Right lung (tissue), 5 donors: ENCODE measurements around the gene DLG5. TPM values are rescaled to one million over a fixed set of nuclear protein-coding genes. Genes with fewer than 3 reads are reported as not detected.
A peak's percentile ranks its signal among the peaks of the same experiment; 100 is the strongest.

ENCODE experiments used
- DNase-seq, 2 donors: peaks; one replicate each; pipeline ENCODE4 v3.0.0-alpha.2; 2013
- polyA plus RNA-seq, 5 donors: library from polyadenylated mRNA; unstranded; fragments of 120-200 nt; gene quantifications; one replicate each; pipeline versions ENCODE4 v1.2.1 to v1.2.3, GENCODE V29; 2013; ENCODE audit warnings: inconsistent platforms in 1 of 5, low replicate concordance in 1 of 5; ENCODE audit not compliant: insufficient read length in 5 of 5, insufficient read depth in 1 of 5

Gene DLG5
- polyA plus RNA-seq, 5 donors: 37.5 to 53.2 (median 44.3) TPM

DNA sequence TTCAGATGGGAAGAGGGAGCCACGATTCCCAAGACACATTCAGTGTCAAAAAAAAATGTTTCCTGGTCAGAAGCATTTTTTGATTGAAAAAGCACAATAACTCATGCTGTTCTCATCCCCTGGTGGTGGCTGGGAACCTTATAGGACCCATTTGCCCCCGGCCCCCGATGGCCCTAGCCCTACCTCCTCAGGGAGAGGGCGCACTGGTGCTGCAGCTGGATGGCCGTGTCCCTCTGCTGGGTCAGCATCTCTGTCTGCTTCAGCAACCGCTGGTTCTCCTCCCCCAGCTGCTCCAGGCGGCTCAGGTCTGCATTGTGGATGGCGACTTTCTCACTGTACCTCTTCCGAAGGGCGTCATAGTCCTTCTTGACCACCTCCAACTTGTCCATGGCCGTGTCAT is 83.3 kb downstream of the DLG5 start:
- no peak for DNase-seq

DNA sequence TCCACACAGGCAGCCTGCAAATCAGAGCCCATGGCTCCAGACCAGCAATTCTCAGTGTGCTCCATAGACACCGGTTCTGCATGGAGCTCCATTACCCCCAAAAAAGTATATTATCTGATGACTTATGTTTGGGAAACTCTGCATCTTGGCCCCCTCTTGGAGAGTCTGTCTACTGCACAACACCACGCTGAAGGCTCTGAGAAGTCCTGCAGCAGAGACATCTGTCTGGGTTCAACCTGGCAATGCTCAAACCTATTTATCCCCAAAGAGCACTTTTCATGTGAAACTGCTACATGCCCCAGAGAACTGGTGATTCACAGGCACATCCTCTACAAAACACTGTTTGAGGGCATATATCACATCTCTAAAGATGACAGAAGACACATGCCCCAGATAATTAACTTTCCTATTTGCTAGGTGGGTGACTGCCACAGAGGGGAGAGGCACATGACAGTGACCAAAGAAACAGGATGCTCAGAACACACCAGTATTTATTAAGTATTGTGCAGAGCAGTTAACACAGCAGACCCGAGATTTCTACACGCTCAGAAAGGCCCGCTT is 83.8 kb downstream of the DLG5 start:
- no peak for DNase-seq

DNA sequence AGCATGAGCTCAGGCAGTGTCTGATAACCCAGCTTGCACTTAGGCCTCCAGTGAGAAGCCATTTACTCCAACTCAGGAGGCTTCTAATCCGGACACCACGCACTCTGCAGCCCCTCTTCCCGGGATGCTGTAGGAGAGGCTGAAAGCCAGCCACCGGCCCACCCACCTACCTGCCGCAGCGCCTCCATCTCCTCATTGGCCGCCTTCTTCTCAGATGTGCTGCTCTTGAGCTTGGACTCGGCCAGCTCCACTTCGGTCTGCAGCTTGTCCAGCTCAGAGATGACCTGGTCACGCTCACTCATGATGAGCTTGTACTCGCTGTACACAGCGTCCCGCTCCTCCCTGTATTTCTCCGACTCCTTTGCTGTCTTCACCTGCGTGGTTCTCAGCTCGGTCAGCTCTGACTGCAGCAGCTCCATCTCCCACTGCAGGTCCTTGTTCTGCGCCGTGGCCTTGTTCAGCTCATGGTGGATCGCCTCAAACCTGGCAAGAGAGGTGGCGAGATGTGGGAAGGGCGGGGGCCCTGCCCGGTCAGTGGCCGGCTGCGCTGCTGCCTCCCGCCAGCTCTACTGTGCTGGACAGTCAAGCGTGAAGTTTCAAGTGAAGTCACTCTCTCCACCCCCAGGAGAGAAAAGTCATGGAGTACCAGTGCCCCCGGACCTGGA is 84.7 kb downstream of the DLG5 start:
- no peak for DNase-seq

DNA sequence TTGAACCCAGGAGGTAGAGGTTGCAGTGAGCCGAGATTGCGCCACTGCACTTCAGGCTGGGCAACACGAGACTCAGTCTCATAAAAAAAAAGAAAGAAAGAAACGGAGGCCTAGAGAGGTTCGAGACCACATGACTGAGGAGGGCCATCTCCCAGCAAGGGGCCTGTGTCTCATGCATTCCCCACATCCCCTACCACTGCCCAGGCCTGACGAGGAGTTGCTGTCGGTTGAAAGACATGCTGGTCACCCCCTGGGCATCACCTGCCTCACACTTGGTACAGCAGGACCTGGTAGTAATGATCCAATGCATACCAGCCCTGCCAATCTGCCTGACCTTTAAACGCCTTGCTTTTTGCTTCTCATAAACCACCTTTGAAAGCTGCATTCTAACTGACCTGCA is 85.9 kb downstream of the DLG5 start:
- DNase-seq: no peak

DNA sequence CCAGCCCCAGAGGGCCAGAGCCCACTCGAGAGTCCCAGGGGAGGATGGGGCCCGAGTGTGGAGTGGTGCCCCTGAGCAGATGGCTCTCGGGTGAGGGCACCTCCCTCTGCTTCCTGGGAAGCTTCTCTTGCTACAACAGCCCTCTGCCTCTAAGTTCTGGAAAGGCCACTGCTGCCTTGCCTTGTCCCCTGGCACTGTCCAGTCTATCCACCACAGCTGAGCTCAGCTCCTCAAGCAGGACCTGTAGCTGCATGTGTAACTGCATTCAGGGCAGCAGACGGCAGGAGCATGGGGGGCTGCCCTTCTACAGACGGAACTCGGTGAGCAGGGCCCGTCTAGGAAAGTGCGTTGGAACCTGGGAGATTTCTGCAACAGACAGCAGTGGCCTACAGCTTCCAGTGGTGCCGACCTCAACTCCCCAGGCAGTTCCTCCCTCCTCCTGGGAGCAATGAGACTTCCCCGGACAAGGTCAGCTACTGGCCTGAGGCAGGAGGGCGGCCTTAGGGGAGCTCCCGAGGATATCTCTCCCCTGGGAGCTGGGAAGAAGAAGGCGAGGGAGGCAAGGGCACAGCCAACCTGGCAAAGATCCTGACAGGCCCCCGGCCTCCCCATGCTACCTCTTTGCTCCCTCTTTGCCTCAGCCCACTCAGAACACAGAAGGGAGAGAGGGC is 88.5 kb downstream of the DLG5 start:
- no peak for DNase-seq

DNA sequence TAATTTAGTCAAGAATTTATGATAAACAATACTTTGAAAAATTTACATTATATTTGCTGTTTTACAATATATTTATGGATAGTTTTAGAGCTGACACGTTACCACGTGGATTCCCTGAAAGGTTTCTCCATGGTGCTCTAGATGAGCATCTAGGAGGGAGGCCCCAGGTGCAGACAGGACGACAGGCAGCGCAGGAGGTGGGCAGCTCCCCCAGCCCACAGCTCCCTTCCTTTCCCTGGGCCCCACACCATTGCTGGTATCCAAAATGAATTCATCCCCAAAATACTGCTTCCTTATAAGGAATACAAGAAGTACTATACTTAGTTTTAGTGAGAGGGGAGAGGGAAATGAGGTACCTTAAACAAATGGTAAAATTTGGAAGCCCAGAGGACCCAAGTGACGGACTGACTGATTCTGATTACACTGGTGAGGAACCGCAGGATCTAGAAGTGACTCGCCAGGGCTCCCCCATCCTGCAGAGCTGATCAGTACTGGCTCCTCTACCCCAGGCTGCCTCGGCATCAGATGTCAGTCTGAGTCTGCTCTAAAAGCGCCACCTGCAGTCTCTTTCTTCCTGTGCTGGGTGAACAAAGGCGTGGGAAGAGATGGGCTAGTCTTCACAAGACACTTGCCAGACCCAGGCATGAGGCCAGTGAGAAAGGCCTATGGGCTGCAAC is 89.2 kb downstream of the DLG5 start:
- no peak for DNase-seq

DNA sequence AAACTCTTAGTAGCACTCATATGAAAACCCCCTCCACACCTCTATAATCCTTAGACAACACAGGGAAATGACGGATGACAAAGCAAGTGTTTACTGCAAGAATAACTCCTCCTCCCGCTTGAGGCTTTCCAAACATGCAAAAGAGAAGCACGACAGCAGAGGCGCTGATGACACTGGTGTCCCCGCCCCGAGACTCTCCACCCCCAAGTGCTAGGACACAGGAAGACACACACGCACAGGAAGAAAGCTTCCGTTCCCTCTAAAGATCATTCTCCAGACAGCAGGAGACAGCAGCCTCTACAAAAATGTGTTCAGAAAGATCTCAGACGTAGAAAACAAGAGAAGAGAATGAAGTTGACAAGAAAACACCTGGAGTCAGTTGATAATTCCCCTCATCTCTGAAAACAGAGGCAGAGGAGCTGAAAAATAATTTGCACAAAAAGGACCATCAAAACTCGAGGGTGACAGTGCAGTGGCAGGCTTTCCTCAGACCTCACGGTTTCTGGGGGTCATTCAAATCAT is 90.2 kb downstream of the DLG5 start:
- peak; percentile 20 to 36 for DNase-seq

DNA sequence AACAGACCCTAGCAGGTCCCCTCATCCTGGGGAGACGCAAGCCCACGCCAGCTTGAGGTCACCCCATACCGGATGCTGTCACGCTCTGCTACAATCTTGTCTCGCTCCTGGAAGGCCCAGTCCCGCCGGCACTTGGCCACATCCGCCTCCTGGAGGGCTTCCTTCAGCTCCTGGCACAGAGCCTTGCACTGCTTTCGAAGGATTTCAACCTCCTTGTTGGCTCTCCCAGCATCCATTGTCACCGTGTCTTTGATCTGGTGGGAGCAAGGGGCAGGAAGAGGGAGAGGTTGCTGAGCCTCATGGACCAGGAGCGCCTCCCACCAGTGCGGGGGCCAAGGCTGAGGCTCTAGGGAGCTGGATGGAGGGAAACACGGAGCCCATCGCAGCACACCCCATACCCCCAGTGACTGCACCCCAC is 90.9 kb downstream of the DLG5 start:
- peak; percentile 17 to 31 for DNase-seq

DNA sequence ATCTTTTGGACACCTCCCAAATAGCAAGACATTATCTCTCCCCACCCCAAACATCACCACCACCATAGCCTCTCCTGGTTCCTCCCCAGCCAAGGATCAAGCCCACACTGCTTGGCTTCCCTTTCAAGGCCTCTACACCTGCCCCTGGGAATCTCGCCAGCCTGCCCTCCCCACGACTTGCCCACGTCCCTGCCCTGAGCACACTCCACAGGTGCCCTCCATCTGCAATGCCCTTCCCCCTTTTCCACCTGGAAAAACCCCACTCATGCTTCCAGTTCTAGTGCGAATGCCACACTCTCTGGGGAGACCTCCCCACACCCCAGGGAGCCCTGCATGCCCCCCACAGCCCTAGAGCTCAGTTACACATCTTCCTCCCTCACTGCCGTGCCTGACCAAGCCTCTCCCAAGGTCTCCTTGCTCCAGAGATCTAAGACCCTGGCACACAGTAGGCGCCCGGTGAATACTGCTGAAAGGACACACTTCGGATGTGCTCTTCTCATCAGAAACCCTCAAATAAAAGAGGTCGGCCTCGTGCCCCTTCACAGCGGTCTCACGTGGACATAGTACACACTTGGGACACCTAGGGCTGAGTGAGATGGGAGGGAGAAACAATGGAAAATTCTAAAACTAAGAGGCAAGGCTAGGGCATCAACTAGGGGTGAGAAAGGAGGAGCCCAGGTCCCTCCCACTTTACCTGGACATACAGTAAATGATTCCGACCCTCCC is 91.4 kb downstream of the DLG5 start:
- no peak for DNase-seq

DNA sequence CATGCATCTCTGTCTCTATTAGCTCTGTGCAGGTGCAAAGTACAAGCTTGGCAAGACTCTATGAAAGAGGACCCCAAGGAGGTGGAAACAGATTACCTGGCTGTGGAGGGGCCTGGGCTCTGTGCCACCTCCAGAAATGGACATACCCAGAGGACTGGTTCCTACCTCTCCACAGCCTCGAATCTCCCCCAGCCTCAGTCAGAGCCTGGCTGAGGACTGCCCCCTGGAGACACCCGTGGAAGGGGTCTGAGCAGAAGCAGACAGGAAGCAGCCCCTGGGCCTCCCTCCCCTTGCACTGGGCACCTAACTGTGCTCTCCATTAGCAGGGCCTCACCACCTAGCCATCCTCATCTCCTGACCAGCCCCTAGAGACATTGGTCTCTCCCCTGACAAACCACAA is 92.0 kb downstream of the DLG5 start:
- no peak for DNase-seq

DNA sequence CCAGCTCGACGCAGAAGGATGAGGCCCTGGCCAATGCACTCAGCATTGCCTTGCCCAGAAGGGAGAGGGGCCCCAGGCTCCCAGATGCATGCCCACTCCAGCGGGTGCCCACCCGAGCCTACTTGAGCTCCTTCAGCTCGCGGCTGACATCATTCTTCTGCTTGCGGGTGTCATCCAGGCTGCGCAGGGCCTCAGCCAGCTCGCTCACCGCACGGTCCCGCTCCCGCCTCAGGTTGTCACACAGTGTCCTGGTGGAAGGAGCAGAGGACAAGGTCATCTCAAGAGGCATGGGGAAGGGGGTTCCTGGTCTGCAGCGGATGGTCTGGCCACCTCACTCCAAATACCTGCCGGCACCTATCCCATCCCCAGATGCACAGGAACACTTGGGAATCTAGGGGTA is 92.8 kb downstream of the DLG5 start:
- no peak for DNase-seq

DNA sequence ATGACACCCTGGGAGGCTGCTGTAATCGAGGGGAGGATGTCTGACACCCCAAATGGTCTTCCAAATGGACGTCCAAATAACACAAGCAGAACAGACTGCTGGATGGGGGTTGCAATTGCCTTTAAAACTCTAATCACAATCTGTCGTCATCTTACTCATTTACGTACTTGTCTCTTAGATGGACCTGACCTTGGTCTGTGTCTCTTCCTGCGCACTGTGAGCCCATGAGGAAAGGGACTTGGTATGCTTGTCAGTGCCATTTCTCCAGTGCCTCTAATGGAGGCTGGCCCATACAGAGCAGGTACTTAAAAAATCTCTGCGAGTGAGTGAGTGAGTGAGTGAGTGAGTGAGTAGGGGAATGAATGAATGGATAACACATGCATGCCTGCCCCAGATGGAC is 93.3 kb downstream of the DLG5 start:
- DNase-seq: no peak

DNA sequence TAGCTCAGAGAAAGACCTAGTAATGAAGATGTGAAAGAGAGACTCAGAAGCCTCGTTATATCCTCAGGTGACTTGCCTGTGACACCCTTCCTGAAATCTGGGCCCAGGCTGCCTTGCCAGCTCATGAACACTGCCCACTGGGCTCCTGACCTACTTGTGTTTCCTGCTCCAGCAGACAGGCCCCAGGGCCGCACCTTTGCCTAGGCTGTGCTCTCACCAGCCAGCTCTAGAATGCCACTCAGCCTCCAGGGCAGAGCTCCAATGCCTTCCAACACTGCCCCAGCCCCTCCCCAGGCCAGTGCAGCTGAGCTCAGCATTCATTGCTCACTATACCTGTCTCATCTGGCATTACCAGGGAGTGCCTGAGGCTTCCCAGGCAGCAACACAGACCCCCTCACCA is 94.3 kb downstream of the DLG5 start:
- no peak for DNase-seq

DNA sequence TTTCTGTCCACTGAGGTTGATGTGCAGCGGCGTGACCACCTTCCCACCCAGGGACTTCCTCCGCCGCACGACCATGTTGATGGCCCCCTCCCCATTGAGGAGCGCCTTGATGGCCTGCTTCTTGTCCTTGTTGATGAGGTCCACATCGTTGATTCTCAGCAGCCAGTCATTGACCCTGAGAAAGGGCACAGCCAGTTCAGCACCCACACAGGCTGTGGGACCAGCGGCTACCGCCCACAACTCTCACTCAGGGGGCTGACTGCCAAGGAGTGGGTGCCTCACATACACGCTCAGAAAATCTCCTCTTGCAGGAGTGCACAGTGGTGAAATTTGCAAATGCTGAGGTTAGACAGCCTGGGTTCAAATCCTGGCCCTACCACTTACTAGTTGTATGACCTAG is 97.2 kb downstream of the DLG5 start:
- DNase-seq: no peak

DNA sequence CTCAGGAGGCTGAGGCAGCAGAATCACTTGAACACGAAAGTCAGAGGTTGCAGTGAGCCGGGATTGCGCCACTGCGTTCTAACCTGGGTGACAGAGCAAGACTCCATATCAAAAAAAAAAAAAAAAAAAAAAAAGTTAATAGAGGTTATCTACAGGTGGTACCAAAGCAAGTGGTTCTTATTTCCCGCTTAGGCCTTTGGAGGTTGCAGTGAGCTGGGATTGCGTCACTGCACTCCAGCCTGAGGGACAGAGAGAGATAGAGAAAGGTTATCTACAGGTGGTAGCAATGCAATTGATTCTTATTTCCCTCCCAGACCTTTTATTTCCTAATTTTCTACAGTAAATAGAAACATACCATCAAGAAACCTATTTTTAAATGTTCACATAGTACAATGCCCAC is 98.2 kb downstream of the DLG5 start:
- DNase-seq: no peak

DNA sequence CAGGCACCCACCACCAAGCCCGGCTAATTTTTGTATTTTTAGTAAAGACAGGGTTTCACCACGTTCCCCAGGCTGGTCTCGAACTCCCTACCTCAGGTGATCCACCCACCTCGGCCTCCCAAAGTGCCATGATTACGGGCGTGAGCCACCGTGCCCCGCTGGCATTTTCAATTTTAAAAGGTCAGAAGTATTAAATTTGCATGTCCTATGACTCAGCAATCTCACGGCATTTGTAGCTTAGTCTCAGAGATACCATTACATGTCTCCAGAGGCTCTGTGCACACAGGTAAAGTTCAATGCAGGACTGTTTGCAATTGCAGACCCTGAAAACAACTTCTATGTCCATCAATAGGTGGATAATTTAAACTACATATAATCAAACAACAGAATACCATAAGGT is 99.2 kb downstream of the DLG5 start:
- DNase-seq: no peak

DNA sequence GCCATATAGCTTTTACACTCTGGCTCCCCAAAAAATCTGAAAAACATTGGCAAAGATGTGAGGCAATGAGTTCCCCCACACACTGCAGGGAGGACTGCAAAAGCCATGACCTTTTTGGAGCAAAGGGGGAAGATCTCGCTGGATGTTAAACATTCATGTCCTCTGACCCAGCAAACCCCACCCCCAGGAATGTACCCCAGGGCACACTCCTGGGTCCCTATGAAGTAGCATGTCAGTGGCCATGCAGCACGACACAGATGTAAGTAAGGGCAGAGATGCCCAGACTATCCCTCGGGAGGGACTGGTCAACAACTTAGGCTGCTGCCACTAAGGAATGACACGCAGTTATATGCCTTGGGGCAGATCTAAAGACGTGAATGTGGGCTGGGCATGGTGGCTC is 100.6 kb downstream of the DLG5 start:
- DNase-seq: no peak

DNA sequence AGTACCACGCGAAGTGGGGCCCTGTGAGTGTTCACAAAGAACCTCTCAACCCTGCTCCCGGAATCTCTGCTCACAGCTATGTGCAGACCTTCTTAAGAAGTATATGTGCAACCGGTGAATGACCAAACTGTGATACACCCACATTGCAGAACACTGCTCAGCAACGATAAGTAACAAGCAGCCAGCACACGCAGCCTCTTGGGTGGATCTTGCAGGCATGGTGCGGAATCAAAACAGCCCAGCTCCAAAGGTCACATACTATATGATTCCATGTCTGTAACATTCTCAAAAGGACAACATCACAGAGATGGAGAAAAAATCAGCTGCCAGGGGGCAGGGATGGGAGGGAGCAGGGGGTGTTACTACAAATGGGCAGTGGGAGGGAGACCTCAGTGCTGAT is 101.6 kb downstream of the DLG5 start:
- DNase-seq: no peak

DNA sequence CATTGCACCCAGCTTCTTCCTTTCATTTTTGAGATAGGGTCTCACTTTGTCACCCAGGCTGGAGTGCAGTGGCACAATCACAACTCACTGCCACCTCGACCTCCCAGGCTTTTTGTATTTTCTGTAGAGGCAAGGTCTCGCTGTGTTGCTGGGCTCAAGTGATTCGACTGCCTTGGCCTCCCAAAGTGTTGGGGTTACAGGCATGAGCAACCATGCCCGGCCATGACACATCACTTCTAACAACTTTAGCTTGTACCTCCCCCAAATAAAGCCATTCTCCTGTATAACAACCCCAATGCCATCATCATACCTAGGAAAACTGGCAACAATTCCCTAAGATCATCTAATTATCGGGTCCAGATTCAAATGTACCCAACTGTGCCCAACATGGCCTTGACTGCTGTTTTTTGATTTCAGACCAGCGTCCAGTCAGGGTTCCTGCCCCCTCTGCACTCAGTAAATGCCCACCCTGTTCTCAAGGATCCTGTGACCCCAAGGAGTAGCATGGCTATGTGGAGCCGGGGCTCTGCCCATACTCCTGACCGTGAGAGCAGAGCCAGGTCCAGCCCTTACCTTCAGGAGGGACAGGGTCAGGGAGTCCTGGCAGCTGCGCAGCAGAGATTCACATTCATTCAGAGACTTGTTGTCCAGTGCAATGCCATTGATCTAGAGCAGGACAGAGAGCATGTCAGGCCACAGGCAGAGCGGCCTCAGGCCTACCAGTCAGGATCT is 102.6 kb downstream of the DLG5 start:
- no peak for DNase-seq

DNA sequence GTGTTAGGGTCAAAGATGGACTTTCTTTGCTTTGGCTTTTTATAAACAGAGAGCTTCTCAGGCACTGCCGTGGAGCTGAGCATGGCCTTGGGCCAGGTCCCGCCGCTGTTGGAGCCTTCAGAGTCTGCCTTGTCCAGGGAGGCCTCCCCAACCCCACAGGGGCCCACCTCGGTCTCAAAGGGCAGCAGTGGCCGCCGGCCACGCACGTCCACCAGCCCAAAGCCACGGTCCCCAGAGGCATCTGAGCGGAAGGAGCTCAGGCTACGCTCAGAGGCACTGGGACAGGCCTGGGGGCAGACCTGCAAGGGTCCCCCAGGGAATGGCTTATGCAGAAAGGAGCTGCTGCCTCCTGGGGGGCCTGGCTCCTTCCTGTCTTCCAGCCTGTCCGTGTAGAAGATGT is 105.0 kb downstream of the DLG5 start:
- DNase-seq: no peak

DNA sequence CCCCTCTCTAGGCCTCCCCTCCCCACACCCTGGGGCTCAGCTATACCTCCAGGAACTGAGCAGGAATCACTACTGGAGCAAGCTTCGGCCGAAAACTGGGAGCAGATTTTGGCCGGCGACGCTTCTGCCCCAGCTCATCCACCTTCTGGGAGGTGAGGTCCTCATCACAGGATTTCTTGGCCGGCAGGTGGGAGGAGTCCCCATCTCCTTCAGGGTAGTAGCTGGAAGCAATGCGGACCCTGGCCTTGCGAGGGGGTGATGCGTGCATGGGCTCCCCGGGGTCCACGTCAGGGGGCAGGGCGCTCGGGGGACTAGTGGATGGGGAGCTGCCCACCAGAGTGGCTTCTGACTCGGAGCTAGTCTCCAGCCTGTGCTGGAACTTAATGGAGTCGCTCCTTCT is 105.5 kb downstream of the DLG5 start:
- DNase-seq: no peak
